Stimulated activated CD4-positive, alpha-beta T cell treated with anti-CD3 and anti-CD28 coated beads, Interleukin-4, amount 100 ng/mL, for 24 hours (primary cell): ENCODE data around the gene GOLGA6L22.
"Not testable (repeated sequence)": the region's sequence is repeated elsewhere in the genome, so short reads cannot be mapped to it uniquely, and the experiment has no call there.

Experiments used
- DNase-seq: peaks from one replicate; pipeline ENCODE4 v3.0.0-alpha.2; 2020

Gene GOLGA6L22, protein sequence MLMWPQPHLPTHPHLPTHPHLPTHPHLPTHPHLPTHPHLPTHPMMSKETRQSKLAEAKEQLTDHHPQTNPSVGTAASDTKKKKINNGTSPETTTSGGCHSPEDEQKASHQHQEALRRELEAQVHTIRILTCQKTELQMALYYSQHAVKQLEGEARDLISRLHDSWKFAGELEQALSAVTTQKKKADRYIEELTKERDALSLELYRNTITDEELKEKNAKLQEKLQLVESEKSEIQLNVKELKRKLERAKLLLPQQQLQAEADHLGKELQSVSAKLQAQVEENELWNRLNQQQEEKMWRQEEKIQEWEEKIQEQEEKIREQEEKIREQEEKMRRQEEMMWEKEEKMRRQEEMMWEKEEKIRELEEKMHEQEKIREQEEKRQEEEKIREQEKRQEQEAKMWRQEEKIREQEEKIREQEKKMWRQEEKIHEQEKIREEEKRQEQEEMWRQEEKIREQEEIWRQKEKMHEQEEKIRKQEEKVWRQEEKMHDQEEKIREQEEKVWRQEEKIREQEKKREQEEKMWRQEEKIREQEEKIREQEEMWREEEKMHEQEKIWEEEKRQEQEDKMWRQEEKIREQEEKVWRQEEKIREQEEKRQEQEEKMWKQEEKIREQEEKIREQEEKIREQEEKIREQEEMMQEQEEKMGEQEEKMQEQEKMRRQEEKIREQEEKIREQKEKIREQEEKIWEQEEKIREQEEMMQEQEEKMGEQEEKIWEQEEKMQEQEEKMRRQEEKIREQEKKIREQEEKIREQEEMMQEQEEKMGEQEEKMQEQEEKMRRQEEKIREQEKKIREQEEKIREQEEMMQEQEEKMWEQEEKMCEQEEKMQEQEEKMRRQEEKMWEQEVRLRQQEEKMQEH

DNA sequence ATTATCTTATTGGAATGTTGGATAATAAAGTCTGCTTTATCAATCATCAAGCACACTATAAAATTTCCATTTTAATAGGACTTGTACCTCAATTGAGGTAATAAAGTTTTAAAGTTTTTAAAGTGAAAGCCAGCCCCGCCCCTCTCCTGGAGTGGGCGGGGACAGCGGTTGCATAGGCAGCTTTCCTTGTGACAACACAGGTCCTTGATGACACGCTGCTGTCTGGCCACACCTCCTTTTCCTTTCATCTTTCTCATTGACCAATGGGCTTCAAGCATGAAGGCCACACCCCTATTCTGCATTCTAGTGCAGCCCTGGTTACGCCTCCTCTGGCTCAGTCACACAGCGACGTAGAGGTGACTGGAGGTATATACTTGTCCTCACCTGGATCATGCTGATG lies at the start of gene GOLGA6L22:
GOLGA6L22 (plus strand) TSS at position 301 of the 400 bp plus-strand sequence; CDS start at position 392, 91 bp downstream.
- not testable (repeated sequence) for DNase-seq

DNA sequence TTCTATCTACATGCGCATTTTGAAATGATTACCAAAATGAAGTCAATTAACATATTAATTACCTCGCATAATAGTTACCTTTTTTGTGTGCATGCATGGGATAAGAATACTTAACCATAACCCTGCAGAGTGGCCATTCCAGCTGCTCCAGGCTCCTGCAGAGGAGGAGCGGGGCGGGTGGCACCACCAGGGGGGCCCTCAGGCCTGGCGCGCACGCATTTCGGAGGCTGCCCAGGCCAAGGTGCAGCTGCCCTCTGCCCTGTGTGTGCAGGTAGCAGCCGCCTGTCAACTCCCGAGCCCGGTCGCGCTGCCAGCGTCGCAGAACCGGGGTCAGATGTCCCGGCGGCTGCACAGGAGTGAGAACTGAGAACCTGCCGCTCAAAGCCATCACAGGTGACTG lies 41.4 kb upstream of the GOLGA6L22 start:
- not testable (repeated sequence) for DNase-seq

DNA sequence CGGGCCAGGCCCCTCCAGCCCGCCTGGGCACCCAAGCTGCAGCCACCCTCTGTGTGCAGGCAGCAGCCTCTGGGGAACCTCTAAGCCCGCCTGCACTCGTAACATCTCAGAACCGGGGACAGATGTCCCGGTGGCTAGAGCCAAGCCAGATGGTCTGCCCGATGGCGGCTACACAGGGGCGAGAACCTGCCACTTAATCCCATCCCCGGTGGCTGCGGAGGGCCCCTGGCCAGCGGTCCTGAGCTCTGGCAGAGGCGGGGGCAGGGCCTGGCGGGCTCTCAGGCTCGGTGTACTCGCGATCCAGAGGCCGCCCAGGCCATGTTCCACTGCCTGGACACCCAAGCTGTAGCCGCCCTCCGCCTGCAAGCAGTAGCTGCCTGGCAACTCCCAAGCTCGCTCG lies 40.9 kb upstream of the GOLGA6L22 start:
- DNase-seq: not testable (repeated sequence)

DNA sequence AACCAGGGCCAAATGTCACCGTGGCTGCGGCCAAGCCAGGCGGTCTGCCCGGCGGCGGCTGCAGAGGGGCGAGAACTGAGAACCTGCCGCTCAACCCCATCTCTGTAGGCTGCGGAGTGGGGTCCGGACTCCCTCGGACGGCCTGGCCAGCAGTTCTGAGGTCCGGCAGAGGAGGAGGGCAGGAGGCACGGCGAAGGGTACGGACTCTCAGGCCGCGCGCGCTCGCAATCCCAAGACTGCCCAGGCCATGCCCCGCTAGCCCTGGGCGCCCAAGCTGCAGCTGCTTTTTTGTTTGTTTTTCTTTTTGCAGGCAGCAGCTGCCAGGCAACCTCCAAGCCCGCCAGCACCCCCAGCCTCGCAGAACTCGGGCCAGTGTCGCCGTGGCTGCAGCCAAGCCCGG lies 40.5 kb upstream of the GOLGA6L22 start:
- DNase-seq: not testable (repeated sequence)

DNA sequence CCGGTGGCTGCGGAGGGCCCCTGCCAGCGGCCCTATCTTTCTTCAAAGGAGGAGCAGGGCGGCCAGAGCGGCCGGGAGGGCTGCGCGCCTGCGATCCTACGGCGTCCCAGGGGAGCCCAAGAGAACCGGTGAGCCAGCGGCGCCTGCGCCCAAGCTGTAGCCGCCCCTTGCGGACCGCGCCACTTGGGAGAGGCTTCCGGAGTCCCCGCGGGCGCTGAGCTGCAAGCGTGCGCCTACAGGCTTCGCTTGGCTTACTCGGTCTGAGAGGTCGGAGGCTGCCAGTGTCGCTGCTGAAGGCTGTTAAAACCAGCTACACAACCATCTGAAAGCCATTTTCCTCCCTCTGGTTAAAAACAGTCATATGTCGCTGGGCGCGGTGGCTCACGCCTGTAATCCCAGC lies 40.0 kb upstream of the GOLGA6L22 start:
- DNase-seq: not testable (repeated sequence)

DNA sequence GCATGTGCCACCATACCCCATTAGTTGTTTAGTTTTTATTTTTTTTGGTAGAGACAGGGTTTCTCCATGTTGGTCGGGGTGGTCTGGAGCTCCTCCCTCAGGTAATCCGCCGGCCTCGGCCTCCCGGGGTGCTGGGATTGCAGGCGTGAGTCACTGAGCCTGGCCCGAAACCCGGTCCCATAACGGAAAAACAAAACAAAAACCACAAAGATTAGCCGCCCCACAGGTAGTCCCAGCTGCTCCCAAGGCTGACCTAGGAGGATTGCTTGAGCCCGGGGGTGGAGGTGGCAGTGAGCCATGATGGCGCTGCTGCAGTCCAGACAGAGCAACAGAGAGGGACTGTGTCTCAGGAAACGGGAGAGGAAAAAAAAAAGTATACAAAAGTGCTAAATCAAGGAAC lies 38.4 kb upstream of the GOLGA6L22 start:
- not testable (repeated sequence) for DNase-seq

DNA sequence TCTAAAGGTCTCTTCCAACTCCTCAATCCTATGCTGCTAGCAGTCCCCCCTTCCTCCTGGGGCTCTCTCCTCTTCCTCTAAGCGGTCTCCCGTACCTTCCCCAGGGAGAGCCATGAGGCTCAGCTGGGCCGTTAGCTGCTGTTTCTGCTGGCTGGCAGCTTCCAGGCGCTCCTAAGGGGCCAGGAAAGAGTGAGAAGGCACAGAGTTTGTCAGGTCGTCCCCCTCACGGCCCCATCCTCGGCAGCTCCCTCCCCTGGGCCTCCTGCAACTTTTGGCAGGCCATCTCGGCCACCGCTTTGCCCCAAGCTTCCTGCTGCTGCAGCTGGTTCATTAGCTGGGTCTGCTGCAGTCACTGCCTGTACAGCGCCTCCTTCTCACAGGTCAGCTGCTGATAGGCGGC lies 29.3 kb upstream of the GOLGA6L22 start:
- not testable (repeated sequence) for DNase-seq

DNA sequence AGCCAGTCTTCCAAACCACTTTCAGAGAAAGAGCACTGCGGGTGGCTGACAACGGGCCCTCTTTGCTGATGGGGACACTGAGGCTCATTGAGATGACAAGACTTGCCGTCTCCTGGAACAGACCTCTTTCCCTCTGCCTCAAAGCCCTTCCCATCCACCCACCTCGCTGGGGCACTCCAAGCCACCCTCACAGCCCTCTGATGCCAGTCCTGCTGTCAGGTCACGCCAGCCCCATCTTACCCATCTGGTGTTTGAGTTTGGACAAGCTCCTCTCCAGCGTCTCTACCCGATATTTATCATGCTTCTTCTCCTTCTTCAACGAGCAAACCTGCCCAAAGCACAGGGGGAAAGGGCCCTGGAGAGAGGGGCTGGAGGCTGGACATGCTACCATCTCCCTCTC lies 27.0 kb upstream of the GOLGA6L22 start:
- not testable (repeated sequence) for DNase-seq

DNA sequence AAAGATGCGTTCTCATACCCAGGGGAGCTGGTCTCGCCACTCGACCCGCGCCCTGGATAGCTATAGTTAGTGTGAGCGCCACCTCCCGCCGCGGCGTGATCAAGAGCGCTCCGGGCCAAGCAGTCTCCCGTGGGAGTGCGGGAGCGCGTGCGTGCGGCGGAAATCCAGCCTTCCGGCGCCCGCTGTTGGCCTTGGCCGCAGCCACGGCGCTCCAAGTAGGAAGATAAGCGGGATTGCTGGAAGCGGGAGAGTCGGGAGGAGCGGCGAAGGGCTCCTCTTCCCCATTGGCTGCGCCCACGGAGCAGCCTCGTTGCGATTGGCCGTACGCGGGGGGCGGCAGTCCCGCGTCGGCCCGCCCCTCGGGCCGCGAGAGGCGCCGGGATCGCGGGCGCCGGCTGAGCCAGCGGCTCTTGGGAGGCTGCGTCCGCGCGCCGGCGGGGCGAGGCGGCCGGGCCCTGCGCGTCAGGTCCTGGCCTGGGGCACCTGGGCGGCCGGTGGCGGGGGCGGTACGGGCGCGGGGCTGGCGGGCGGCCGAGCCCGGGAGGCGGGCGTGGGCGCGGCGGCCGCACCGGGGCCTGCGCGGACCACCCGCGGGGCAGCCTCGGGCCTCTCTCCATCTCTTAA lies 35.9 kb downstream of the GOLGA6L22 start:
- DNase-seq: peak; percentile 9

DNA sequence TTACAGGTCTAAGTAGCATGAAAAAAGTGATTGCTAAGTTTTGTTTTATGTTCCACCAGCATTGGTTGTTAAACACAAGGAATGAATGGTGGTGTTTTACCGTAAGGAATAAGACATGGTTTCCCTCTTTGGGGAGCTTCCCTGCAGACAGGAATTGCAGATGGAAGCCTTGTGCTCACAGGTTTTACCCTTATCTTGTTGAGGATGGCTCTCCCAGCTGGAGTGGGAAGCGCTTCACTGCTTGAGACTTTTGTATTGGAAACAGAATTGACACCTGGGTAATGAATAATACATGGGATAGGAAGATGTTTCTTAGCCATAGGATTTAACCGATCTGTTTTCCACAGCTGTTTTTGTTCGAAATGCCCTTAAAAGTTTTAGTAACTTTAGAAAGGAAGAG lies 38.5 kb downstream of the GOLGA6L22 start:
- DNase-seq: not testable (repeated sequence)

DNA sequence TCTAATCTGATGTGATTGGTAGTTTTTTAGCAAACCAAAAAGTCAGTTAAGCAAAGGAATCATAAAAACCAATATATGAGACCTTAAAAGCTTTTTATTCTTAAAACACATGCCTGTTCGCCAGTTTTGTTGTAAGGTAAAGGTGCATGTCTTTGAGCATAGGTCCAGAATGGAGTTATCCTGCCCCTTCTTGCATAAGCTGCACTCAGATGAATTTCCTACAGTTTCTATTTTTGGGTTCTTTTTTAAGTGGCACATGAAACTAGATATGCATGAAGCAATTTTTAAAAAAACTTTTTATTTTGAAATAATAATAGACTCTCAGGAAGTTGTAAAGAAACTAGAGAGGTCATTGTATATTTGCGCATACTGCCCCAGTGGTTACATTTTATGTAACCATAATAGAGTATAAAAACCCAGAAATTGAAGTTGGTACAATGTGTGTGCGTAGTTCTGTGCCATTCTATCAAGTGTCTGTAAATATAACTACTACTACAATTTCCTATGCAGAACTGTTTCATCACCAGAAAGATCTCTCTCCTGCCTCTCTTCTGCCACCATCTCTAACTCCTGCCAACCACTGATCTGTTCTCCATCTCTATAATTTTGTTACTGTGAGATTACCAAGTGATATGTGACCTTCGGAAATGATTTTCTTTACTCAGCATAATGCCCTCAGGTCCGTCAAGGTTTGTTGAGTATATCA lies 39.7 kb downstream of the GOLGA6L22 start:
- DNase-seq: not testable (repeated sequence)

DNA sequence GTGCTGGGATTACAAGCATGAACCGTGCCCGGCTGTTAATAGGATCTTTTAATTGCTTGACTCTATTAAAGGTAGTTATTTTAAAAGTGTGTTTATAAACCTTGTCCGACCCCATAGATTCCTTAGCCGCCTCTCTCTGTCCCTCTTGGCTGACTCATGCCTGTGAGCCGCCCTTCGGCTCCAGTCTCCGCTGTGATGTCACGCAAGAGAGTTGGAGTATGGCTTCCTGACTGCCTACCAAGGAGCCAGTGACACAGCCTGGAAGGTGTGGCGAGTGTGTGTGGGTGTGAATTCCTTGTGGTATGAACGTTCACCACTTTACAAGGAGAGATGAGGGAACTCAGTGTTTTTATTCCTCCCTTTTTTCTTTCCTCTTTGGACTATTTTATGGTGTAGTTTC lies 43.6 kb downstream of the GOLGA6L22 start:
- not testable (repeated sequence) for DNase-seq

DNA sequence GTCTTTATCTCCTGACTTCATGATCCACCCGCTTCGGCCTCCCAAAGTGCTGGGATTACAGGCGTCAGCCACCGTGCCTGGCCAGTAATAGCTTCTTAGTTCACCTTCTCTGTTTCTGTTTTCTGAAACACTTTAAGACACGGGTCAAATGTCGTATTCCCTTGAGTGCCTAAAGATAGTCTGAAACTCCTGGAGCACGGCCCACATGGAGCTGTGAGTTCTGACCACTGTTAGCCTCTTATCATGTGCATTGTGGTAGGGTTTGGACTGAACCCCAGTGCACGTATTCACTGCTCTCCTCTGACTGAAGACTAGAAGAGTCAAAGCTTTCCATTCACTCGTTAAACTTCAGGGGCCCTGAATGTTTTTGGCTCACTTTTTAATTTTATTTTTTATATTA lies 48.3 kb downstream of the GOLGA6L22 start:
- not testable (repeated sequence) for DNase-seq

DNA sequence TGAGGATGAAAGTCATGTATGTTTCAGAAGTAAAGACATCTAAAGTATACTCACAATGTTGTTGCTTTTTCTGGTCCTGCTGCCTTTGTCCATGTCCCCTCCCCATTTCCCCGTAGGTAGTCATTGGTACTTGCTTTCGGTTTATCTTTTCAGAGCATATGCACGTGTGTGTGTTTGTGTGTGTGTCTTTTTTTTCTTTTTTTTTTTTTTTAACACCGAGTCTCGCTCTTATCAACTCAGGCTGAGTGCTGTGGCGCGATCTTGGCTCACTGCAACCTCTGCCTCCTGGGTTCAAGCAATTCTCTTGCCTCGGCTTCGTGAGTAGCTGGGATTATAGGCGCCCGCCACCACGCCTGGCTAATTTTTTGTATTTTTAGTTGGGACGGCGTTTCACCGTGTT lies 57.4 kb downstream of the GOLGA6L22 start:
- DNase-seq: not testable (repeated sequence)
